ENCODE data around the gene PPP1R9B.

- TF ChIP-seq EZH2 (IDR thresholded peaks at IDR 0.05; ENCODE audit: borderline replicate concordance, low read depth, low read length, poor library complexity, severe bottlenecking) = no peak
- no peak for TF ChIP-seq CTCF (conservative IDR thresholded peaks at IDR 0.05; ENCODE audit: low read depth, low read length)
Measured at GRCh38 chr17:50164697-50164988, 14.2 kb upstream of the PPP1R9B start.
